ENCODE measurements around the gene TMTC2.

Gene TMTC2

GRCh38 chr12:83015390-83016217 lies 328.9 kb downstream of the TMTC2 start:
- no peak for DNase-seq (ENCODE audit: low spot score)

- DNase-seq (ENCODE audit: low spot score): no peak
Measured at GRCh38 chr12:83016218-83016835, 329.6 kb downstream of the TMTC2 start.

GRCh38 chr12:83016991-83017390 lies 330.3 kb downstream of the TMTC2 start:
- DNase-seq (ENCODE audit: low spot score): no peak

- DNase-seq (ENCODE audit: low spot score): no peak
Measured at GRCh38 chr12:83018088-83018487, 331.4 kb downstream of the TMTC2 start.

- DNase-seq (ENCODE audit: low spot score): no peak
Measured at GRCh38 chr12:83027021-83027723, 340.5 kb downstream of the TMTC2 start.

GRCh38 chr12:83031196-83031595 lies 344.5 kb downstream of the TMTC2 start:
- DNase-seq (ENCODE audit: low spot score): no peak

- DNase-seq (ENCODE audit: low spot score): no peak
Measured at GRCh38 chr12:83036847-83037246, 350.1 kb downstream of the TMTC2 start.

GRCh38 chr12:83039413-83039812 lies 352.7 kb downstream of the TMTC2 start:
- no peak for DNase-seq (ENCODE audit: low spot score)

- no peak for DNase-seq (ENCODE audit: low spot score)
Measured at GRCh38 chr12:83040339-83040738, 353.6 kb downstream of the TMTC2 start.

- no peak for DNase-seq (ENCODE audit: low spot score)
Measured at GRCh38 chr12:83040991-83041390, 354.3 kb downstream of the TMTC2 start.

GRCh38 chr12:83042441-83043200 lies 355.9 kb downstream of the TMTC2 start:
- DNase-seq (ENCODE audit: low spot score): no peak

- no peak for DNase-seq (ENCODE audit: low spot score)
Measured at GRCh38 chr12:83044736-83045135, 358.0 kb downstream of the TMTC2 start.

- no peak for DNase-seq (ENCODE audit: low spot score)
Measured at GRCh38 chr12:83046019-83046418, 359.3 kb downstream of the TMTC2 start.

- DNase-seq (ENCODE audit: low spot score): no peak
Measured at GRCh38 chr12:83049306-83049705, 362.6 kb downstream of the TMTC2 start.

- DNase-seq (ENCODE audit: low spot score): no peak
Measured at GRCh38 chr12:83052890-83053541, 366.3 kb downstream of the TMTC2 start.

- DNase-seq (ENCODE audit: low spot score): no peak
Measured at GRCh38 chr12:83057436-83057835, 370.7 kb downstream of the TMTC2 start.

GRCh38 chr12:83059107-83059506 lies 372.4 kb downstream of the TMTC2 start:
- DNase-seq (ENCODE audit: low spot score): no peak

GRCh38 chr12:83065562-83065961 lies 378.9 kb downstream of the TMTC2 start:
- no peak for DNase-seq (ENCODE audit: low spot score)

- DNase-seq (ENCODE audit: low spot score): no peak
Measured at GRCh38 chr12:83067981-83068380, 381.3 kb downstream of the TMTC2 start.

- DNase-seq (ENCODE audit: low spot score): no peak
Measured at GRCh38 chr12:83074358-83074894, 387.7 kb downstream of the TMTC2 start.

GRCh38 chr12:83075471-83075870 lies 388.8 kb downstream of the TMTC2 start:
- no peak for DNase-seq (ENCODE audit: low spot score)
